Measurements from ENCODE around the gene CORO2A.
"Not testable (repeated sequence)": the region's sequence is repeated elsewhere in the genome, so short reads cannot be mapped to it uniquely, and the experiment has no call there.

CORO2A gene

DNA sequence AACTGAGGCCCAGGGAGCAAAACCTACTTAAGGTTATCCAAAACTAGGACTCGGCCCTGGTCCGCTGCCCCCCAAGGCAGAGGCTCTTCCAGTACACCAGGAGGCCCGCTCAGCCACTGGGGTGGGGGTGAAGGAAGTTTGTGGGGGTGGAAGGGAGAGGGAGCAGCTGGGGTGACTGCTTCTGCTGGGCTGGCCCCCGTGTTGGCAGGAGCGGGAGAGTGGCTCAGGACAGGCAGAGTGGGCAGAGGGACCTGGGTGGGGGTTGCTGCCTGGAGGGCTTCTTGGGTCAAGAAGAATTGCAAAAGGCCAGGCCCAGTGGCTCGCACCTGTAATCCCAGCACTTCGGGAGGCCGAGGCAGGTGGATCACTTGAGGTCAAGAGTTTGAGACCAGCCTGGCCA, 65.2 kb downstream of the CORO2A start:
- no peaks in the 10 kb centered on the region for H3K9me3 ChIP-seq (ENCODE audit: control insufficient read depth, insufficient read depth, low read length)
- H3K9ac ChIP-seq (ENCODE audit: low read depth, low read length) = no peak overlapping the region
- peaks cover 5% of the 10 kb centered on the region; the same call in 1 of the 2 replicates for H3K4me1 ChIP-seq (ENCODE audit: insufficient read depth, low read length)
- no peaks in the 10 kb centered on the region for H3K36me3 ChIP-seq (ENCODE audit: insufficient read depth, low read length)

DNA sequence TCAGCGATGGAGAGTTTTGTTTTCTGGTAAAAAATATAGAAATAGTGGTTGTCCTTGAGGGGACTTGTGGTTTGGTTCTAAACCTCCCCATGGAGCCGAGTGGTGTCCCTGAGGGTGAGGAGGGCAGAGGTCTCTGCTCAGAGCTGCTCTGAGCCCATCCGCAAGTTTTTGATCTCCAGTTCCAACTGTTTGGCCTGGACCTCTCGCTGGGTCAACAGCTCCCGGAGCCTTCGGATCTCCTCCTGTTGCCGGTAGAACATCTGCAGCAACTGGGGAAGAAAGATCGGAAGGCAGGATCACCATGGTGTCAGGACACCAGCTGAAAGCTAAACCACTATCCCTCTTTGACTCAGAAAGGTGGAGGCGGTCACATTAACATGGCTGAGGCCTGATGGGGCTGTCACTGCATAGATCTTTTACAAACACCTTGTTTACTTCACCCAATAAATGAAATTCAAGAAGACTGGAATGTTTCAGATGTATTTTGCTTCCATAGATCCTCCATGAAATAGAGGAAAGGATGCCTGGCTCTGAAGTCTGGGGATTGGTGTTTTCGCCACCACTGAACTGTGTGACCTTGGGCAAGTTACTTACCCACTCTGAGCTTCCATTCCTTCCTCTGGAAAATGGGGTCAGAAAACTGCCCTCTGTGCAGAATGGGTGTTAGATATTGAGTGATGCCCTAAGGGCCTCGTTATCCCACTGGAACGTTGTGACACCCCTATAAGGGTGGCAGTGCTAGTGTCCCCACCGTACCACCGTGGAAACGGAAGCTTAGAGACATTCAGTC, 67.6 kb downstream of the CORO2A start:
- Histone ChIP-seq H3K36me3 (ENCODE audit: insufficient read depth, low read length) (no peaks in the 10 kb centered on the region), H3K4me1 (ENCODE audit: insufficient read depth, low read length) (peaks cover 5% of the 10 kb centered on the region; the same call in 1 of the 2 replicates), H3K9ac (ENCODE audit: low read depth, low read length) (no peak overlapping the region), H3K9me3 (ENCODE audit: control insufficient read depth, insufficient read depth, low read length) (no peaks in the 10 kb centered on the region)

GRCh38 chr9:98124091-98124490, 68.3 kb downstream of the CORO2A start:
- not testable (repeated sequence) for H3K36me3 ChIP-seq (ENCODE audit: insufficient read depth, low read length); H3K4me1 ChIP-seq (ENCODE audit: insufficient read depth, low read length); H3K9me3 ChIP-seq (ENCODE audit: control insufficient read depth, insufficient read depth, low read length); H3K9ac ChIP-seq (ENCODE audit: low read depth, low read length)

DNA sequence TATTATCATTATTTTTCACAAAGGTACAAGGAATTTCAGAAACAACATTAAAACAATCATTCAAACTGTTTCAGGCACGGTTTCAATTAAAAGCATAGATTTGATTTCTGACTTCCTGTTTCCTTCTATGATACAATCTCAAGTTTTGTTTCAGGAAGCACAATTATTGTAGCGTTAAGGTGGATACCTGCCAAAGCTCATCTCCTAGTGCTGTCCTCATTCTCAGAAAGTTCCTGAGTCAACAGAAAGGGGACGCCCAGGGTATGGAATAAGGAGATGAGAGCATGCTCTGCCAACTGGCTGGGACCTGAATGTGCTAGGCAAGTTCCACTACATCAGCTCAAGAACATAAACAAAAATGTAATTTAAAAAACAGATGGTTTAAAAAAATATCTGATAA, 71.4 kb downstream of the CORO2A start:
- H3K9me3 ChIP-seq (ENCODE audit: control insufficient read depth, insufficient read depth, low read length) = no peaks in the 10 kb centered on the region
- H3K9ac ChIP-seq (ENCODE audit: low read depth, low read length) = no peak overlapping the region
- H3K36me3 ChIP-seq (ENCODE audit: insufficient read depth, low read length) = no peaks in the 10 kb centered on the region
- H3K4me1 ChIP-seq (ENCODE audit: insufficient read depth, low read length) = no peaks in the 10 kb centered on the region; the same call in 1 of the 2 replicates

DNA sequence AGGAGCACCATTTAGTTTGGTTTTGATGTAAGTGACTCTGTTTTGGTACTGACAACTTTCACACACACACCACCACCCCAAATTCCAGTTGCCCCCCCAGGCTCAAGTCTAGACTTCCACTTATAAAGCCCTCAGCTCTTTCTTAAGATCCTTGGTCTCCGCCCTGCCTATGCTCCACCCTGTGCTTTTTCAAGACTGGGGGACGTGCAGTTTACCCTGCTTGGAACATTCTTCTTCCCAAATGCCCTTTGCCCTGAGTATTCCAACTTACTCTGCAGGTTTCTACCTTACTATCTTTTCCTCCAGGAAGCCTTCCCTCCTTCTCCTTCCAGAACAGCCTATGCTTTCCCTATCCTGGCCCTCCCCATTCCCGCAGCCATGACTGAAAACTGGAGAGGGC, 72.0 kb downstream of the CORO2A start:
- Histone ChIP-seq H3K36me3 (ENCODE audit: insufficient read depth, low read length) (no peaks in the 10 kb centered on the region), H3K4me1 (ENCODE audit: insufficient read depth, low read length) (no peaks in the 10 kb centered on the region; the same call in 1 of the 2 replicates), H3K9me3 (ENCODE audit: control insufficient read depth, insufficient read depth, low read length) (no peaks in the 10 kb centered on the region), H3K9ac (ENCODE audit: low read depth, low read length) (no peak overlapping the region)

- Histone ChIP-seq H3K4me1 (ENCODE audit: insufficient read depth, low read length) (no peaks in the 10 kb centered on the region; the same call in 1 of the 2 replicates), H3K9me3 (ENCODE audit: control insufficient read depth, insufficient read depth, low read length) (no peaks in the 10 kb centered on the region), H3K9ac (ENCODE audit: low read depth, low read length) (peak within 1 kb of the TSS; percentile 53), H3K36me3 (ENCODE audit: insufficient read depth, low read length) (no peaks in the 10 kb centered on the region)
Observed at GRCh38 chr9:98118640-98119601, 73.5 kb downstream of the CORO2A start, which contains the start of gene TRIM14. TRIM14 (minus strand) TSS chr9:98119222; CDS start chr9:98119188, 34 bp downstream.

DNA sequence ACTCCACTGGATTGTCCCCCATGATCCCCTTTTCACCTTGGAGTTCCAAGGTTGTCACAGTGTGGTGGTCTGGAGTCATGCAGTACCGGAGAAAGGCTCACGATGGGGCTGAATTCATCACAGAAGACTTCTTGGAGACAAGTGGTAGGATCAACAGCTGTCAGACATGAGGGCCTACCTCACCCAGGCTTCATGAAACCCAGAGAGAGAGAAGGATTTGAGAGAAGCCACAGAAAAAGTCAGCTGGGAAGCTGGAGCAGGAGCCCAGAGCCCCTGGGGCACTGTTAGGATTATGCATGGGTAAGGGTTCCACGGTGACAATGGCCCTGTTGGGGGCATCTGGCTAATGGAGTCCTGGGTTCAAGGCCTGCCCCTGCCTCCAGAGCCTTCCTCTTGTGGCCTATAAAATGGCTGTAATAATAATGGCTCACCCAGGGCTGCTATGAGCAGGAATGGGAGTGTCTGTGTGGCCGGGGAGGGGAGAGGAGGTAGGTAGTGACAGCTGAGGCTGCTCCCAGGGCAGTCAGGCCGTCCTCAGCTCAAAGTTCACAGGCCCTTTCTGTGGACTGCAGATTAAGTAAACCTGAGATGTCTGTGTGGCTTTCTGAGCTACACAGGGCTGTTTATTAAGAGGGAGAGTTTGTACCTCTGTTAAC, 74.3 kb downstream of the CORO2A start:
- Histone ChIP-seq H3K9me3 (ENCODE audit: control insufficient read depth, insufficient read depth, low read length) (no peaks in the 10 kb centered on the region), H3K36me3 (ENCODE audit: insufficient read depth, low read length) (no peaks in the 10 kb centered on the region), H3K9ac (ENCODE audit: low read depth, low read length) (peak overlapping the region; percentile 53), H3K4me1 (ENCODE audit: insufficient read depth, low read length) (no peaks in the 10 kb centered on the region; the same call in 1 of the 2 replicates)

GRCh38 chr9:98117097-98117496, 75.3 kb downstream of the CORO2A start:
- H3K36me3 ChIP-seq (ENCODE audit: insufficient read depth, low read length); H3K9ac ChIP-seq (ENCODE audit: low read depth, low read length); H3K9me3 ChIP-seq (ENCODE audit: control insufficient read depth, insufficient read depth, low read length); H3K4me1 ChIP-seq (ENCODE audit: insufficient read depth, low read length): not testable (repeated sequence)

GRCh38 chr9:98109052-98109451, 83.4 kb downstream of the CORO2A start:
- peaks cover 15% of the 10 kb centered on the region for H3K4me1 ChIP-seq (ENCODE audit: insufficient read depth, low read length)
- no peak overlapping the region for H3K9ac ChIP-seq (ENCODE audit: low read depth, low read length)

DNA sequence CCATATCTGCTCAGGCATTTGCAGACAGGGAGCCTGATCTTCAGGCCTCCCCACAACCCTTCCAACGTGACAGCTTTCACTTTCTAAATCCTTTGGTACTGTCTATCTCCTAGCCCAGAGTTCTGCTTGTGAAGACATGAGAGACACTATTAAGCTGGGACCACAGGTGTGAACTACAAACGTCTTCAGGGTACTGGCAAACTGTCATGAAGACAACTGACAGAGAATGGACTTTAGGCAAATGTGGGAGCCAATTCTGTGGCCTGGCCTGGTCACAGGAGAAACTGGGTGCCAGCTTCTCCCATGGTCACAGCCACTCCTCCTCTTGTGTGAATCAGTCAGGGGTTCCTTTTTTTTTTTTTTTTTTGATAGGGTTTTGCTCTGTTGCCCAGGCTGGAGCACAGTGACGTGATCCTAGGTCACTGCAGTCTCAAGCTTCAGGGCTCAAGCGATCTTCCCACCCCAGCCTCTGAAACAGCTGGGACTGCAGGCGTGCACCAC, 83.9 kb downstream of the CORO2A start:
- H3K36me3 ChIP-seq (ENCODE audit: insufficient read depth, low read length) = no peaks in the 10 kb centered on the region

More at GRCh38 chr9:98109052-98109451, 83.4 kb downstream of the CORO2A start:
- H3K9me3 ChIP-seq (ENCODE audit: control insufficient read depth, insufficient read depth, low read length) = no peaks in the 10 kb centered on the region
- H3K36me3 ChIP-seq (ENCODE audit: insufficient read depth, low read length) = no peaks in the 10 kb centered on the region

GRCh38 chr9:98107926-98108325, 84.5 kb downstream of the CORO2A start:
- no peak overlapping the region for H3K9ac ChIP-seq (ENCODE audit: low read depth, low read length)
- H3K4me1 ChIP-seq (ENCODE audit: insufficient read depth, low read length) = peaks cover 15% of the 10 kb centered on the region
- H3K36me3 ChIP-seq (ENCODE audit: insufficient read depth, low read length) = no peaks in the 10 kb centered on the region
- H3K9me3 ChIP-seq (ENCODE audit: control insufficient read depth, insufficient read depth, low read length) = no peaks in the 10 kb centered on the region

More for the DNA sequence above, 83.9 kb downstream of the CORO2A start:
- no peak overlapping the region for H3K9ac ChIP-seq (ENCODE audit: low read depth, low read length)
- H3K4me1 ChIP-seq (ENCODE audit: insufficient read depth, low read length) = peaks cover 15% of the 10 kb centered on the region
- H3K9me3 ChIP-seq (ENCODE audit: control insufficient read depth, insufficient read depth, low read length) = no peaks in the 10 kb centered on the region

GRCh38 chr9:98105006-98105405, 87.4 kb downstream of the CORO2A start:
- Histone ChIP-seq H3K9ac (ENCODE audit: low read depth, low read length) (no peak overlapping the region), H3K4me1 (ENCODE audit: insufficient read depth, low read length) (peaks cover 20% of the 10 kb centered on the region), H3K9me3 (ENCODE audit: control insufficient read depth, insufficient read depth, low read length) (no peaks in the 10 kb centered on the region), H3K36me3 (ENCODE audit: insufficient read depth, low read length) (no peaks in the 10 kb centered on the region)

- Histone ChIP-seq H3K4me1 (ENCODE audit: insufficient read depth, low read length) (peaks cover 14% of the 10 kb centered on the region), H3K36me3 (ENCODE audit: insufficient read depth, low read length) (no peaks in the 10 kb centered on the region; the same call in 1 of the 2 replicates), H3K9me3 (ENCODE audit: control insufficient read depth, insufficient read depth, low read length) (no peaks in the 10 kb centered on the region), H3K9ac (ENCODE audit: low read depth, low read length) (no peak overlapping the region)
Observed at GRCh38 chr9:98104445-98104881, 88.0 kb downstream of the CORO2A start.

GRCh38 chr9:98101868-98102273, 90.6 kb downstream of the CORO2A start:
- Histone ChIP-seq H3K36me3 (ENCODE audit: insufficient read depth, low read length) (peaks cover 4% of the 10 kb centered on the region; the same call in 1 of the 2 replicates), H3K9me3 (ENCODE audit: control insufficient read depth, insufficient read depth, low read length) (no peaks in the 10 kb centered on the region), H3K9ac (ENCODE audit: low read depth, low read length) (no peak overlapping the region), H3K4me1 (ENCODE audit: insufficient read depth, low read length) (peaks cover 7% of the 10 kb centered on the region; the same call in 1 of the 2 replicates)

All from ES-I3 (cell line).